Measurements from ENCODE around the gene SLC1A4. TPM values are rescaled to one million over a fixed set of nuclear protein-coding genes. Genes with fewer than 3 reads are reported as not detected.

Gene SLC1A4
- total RNA-seq, 1 donor from 2014 or later = 45.9 TPM

DNA sequence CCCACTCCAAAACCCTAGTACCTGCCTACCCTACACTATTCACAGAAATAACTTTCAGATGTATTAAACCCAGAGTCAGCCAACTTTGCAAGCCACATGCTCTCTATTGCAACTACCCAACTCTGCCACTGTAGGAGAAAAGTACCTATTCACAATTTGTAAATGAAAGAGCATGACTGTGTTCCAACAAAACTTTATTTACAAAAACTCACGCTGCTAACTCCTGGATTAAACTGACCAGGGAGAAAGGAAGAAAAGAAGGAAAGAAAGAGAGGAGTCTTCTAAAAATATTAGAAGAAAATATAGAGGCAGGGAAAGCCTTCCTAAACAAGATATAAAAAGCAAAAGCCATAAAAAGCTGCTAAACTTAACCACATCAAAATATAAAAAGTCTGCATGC is 24.6 kb downstream of the SLC1A4 start:
- H3K9ac ChIP-seq (ENCODE audit: low read length) = no peak overlapping the region
- no peak overlapping the region for H3K27ac ChIP-seq (ENCODE audit: low read depth, low read length)
- FAIRE-seq = no peak
- peaks cover 42% of the 10 kb centered on the region for H3K36me3 Mint-ChIP-seq (ENCODE audit: low read depth, unreplicated experiment)
- no peak overlapping the region for H3K4me2 ChIP-seq (ENCODE audit: low read length)
- TF ChIP-seq, protein P1, sequence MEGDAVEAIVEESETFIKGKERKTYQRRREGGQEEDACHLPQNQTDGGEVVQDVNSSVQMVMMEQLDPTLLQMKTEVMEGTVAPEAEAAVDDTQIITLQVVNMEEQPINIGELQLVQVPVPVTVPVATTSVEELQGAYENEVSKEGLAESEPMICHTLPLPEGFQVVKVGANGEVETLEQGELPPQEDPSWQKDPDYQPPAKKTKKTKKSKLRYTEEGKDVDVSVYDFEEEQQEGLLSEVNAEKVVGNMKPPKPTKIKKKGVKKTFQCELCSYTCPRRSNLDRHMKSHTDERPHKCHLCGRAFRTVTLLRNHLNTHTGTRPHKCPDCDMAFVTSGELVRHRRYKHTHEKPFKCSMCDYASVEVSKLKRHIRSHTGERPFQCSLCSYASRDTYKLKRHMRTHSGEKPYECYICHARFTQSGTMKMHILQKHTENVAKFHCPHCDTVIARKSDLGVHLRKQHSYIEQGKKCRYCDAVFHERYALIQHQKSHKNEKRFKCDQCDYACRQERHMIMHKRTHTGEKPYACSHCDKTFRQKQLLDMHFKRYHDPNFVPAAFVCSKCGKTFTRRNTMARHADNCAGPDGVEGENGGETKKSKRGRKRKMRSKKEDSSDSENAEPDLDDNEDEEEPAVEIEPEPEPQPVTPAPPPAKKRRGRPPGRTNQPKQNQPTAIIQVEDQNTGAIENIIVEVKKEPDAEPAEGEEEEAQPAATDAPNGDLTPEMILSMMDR (IDR thresholded peaks at IDR 0.05; ENCODE audit: insufficient read depth, low read depth, low read length) = no peak
- TF ChIP-seq EZH2 (IDR thresholded peaks at IDR 0.05; ENCODE audit: insufficient read depth, low read length) = no peak
- H3K27me3 ChIP-seq (ENCODE audit: insufficient read depth, low read length) = no peaks in the 10 kb centered on the region
- H3K9me3 Mint-ChIP-seq (ENCODE audit: unreplicated experiment) = no peaks in the 10 kb centered on the region
- H3K9me3 ChIP-seq (ENCODE audit: insufficient read depth, low read depth, low read length) = no peaks in the 10 kb centered on the region
- no peak overlapping the region for H2AFZ ChIP-seq (ENCODE audit: low read depth, low read length)
- H3K36me3 ChIP-seq (ENCODE audit: insufficient read depth, low read length) = no peaks in the 10 kb centered on the region
- H3K4me1 ChIP-seq (ENCODE audit: insufficient read depth, low read length) = peaks cover 4% of the 10 kb centered on the region
- no peaks in the 10 kb centered on the region for H3K79me2 ChIP-seq (ENCODE audit: insufficient read depth, low read length)
- H3K4me3 Mint-ChIP-seq (ENCODE audit: unreplicated experiment) = no peak overlapping the region
- no peak overlapping the region for H3K27ac Mint-ChIP-seq (ENCODE audit: unreplicated experiment)
- no peaks in the 10 kb centered on the region for H3K27me3 Mint-ChIP-seq (ENCODE audit: low read depth, unreplicated experiment)
- DNase-seq (ENCODE audit: low read depth) = no peak
- H4K20me1 ChIP-seq (ENCODE audit: insufficient read depth, low read length) = no peaks in the 10 kb centered on the region
- H3K4me1 Mint-ChIP-seq (ENCODE audit: low read depth, unreplicated experiment) = peaks cover 13% of the 10 kb centered on the region
- no peak overlapping the region for H3K4me3 ChIP-seq (ENCODE audit: insufficient read depth, low read depth, low read length)

DNA sequence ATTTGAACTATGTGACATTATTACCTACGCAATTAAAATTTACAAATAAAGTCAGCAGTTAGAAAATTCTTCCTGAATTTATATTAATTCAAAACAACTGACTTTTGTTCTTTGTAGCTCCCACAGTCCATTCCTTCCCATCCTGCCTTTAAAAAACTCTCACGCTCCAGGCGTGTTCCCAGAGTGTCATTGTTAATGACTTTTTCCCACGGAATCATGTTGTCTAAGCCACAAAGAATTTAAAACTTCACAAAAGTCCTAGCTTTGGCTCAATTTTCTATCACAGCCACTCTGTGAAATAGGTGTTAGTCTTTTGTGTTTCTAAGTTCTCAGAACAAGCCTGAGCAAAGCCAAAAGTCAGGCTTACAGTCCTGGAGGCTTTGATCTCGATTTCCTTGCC is 26.5 kb downstream of the SLC1A4 start:
- Histone ChIP-seq H3K4me3 (ENCODE audit: insufficient read depth, low read depth, low read length) (no peak overlapping the region), H3K4me2 (ENCODE audit: low read length) (no peak overlapping the region), H3K4me1 (ENCODE audit: insufficient read depth, low read length) (peaks cover 4% of the 10 kb centered on the region), H3K79me2 (ENCODE audit: insufficient read depth, low read length) (no peaks in the 10 kb centered on the region), H2AFZ (ENCODE audit: low read depth, low read length) (peak overlapping the region; percentile 7), H3K36me3 (ENCODE audit: insufficient read depth, low read length) (peaks cover under 1% of the 10 kb centered on the region), H4K20me1 (ENCODE audit: insufficient read depth, low read length) (no peaks in the 10 kb centered on the region), H3K9me3 (ENCODE audit: insufficient read depth, low read depth, low read length) (no peaks in the 10 kb centered on the region), H3K9ac (ENCODE audit: low read length) (peak overlapping the region; percentile 53), H3K27me3 (ENCODE audit: insufficient read depth, low read length) (no peaks in the 10 kb centered on the region), H3K27ac (ENCODE audit: low read depth, low read length) (peak overlapping the region; percentile 48)
- peaks cover 13% of the 10 kb centered on the region for H3K4me1 Mint-ChIP-seq (ENCODE audit: low read depth, unreplicated experiment)
- peak overlapping the region; percentile 20 for H3K4me3 Mint-ChIP-seq (ENCODE audit: unreplicated experiment)
- TF ChIP-seq, protein P1 (IDR thresholded peaks at IDR 0.05; ENCODE audit: insufficient read depth, low read depth, low read length) = no peak
- no peak for TF ChIP-seq EZH2 (IDR thresholded peaks at IDR 0.05; ENCODE audit: insufficient read depth, low read length)
- FAIRE-seq = no peak
- peak; percentile 73 for DNase-seq (ENCODE audit: low read depth)
- no peaks in the 10 kb centered on the region for H3K9me3 Mint-ChIP-seq (ENCODE audit: unreplicated experiment)
- H3K27ac Mint-ChIP-seq (ENCODE audit: unreplicated experiment) = peak overlapping the region; percentile 72
- H3K36me3 Mint-ChIP-seq (ENCODE audit: low read depth, unreplicated experiment) = peaks cover 43% of the 10 kb centered on the region
- H3K27me3 Mint-ChIP-seq (ENCODE audit: low read depth, unreplicated experiment) = no peaks in the 10 kb centered on the region

DNA sequence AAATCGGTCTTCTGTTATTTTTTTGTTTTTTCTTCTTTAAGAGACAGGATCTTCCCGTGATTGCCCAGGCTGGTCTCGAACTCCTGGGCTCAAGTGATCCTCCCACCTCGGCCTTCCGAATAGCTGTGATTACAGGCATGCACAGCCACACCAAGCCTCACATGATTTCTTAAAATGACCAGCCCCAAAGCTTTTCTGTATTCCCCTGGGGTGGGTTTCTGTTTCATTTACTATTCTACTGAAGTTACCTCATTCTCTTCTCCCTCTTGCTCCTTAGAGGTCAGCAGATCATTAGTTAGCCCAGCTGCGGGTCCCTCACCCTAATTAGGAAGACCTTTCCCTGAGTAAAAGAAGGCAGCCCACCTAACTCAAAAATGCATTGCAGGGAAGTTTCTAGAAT is 27.6 kb downstream of the SLC1A4 start:
- H3K4me3 Mint-ChIP-seq (ENCODE audit: unreplicated experiment) = peak overlapping the region; percentile 50
- H3K27me3 Mint-ChIP-seq (ENCODE audit: low read depth, unreplicated experiment) = no peaks in the 10 kb centered on the region
- Histone ChIP-seq H2AFZ (ENCODE audit: low read depth, low read length) (no peak overlapping the region), H3K36me3 (ENCODE audit: insufficient read depth, low read length) (peaks cover 2% of the 10 kb centered on the region), H3K79me2 (ENCODE audit: insufficient read depth, low read length) (no peaks in the 10 kb centered on the region), H3K4me2 (ENCODE audit: low read length) (no peak overlapping the region), H3K27me3 (ENCODE audit: insufficient read depth, low read length) (no peaks in the 10 kb centered on the region), H3K27ac (ENCODE audit: low read depth, low read length) (no peak overlapping the region), H3K4me1 (ENCODE audit: insufficient read depth, low read length) (peaks cover 4% of the 10 kb centered on the region), H4K20me1 (ENCODE audit: insufficient read depth, low read length) (no peaks in the 10 kb centered on the region), H3K9me3 (ENCODE audit: insufficient read depth, low read depth, low read length) (no peaks in the 10 kb centered on the region), H3K4me3 (ENCODE audit: insufficient read depth, low read depth, low read length) (no peak overlapping the region), H3K9ac (ENCODE audit: low read length) (no peak overlapping the region)
- FAIRE-seq (no peak), DNase-seq (ENCODE audit: low read depth) (no peak)
- H3K4me1 Mint-ChIP-seq (ENCODE audit: low read depth, unreplicated experiment) = peaks cover 13% of the 10 kb centered on the region
- peaks cover 43% of the 10 kb centered on the region for H3K36me3 Mint-ChIP-seq (ENCODE audit: low read depth, unreplicated experiment)
- H3K9me3 Mint-ChIP-seq (ENCODE audit: unreplicated experiment) = no peaks in the 10 kb centered on the region
- TF ChIP-seq EZH2 (IDR thresholded peaks at IDR 0.05; ENCODE audit: insufficient read depth, low read length) = no peak
- TF ChIP-seq, protein P1 (IDR thresholded peaks at IDR 0.05; ENCODE audit: insufficient read depth, low read depth, low read length) = no peak
- H3K27ac Mint-ChIP-seq (ENCODE audit: unreplicated experiment) = peak overlapping the region; percentile 27
